Tibial nerve (tissue), 4 donors: Measurements from ENCODE around the gene NR3C1. TPM values are rescaled to one million over a fixed set of nuclear protein-coding genes. Genes with fewer than 3 reads are reported as not detected.

ENCODE experiments used
- DNase-seq, 2 donors: peaks; one replicate each; pipeline ENCODE4 v3.0.0-alpha.2; 2019; ENCODE audit warnings: low spot score in 2 of 2
- H3K27ac ChIP-seq, 4 donors: fragments of 200-600 bp; sonication (generic) in 3 of 4; one replicate each; pipeline ENCODE4 v1.5.1; 2017 to 2019; ENCODE audit warnings: mild to moderate bottlenecking in 1 of 4
- H3K27me3 ChIP-seq, 2 donors: fragments of 200-600 bp; sonication (generic) in 1 of 2; one replicate each; pipeline versions ENCODE4 v1.5.1 to v1.6.0; 2017 to 2019
- H3K36me3 ChIP-seq, 3 donors: fragments of 200-600 bp; sonication (generic); one replicate each; pipeline ENCODE4 v1.5.1; 2018 to 2019
- H3K4me1 ChIP-seq, 4 donors: fragments of 200-600 bp; sonication (generic) in 3 of 4; one replicate each; pipeline ENCODE4 v1.5.1; 2017 to 2019
- H3K4me3 ChIP-seq, 4 donors: fragments of 200-600 bp; sonication (generic) in 3 of 4; one replicate each; pipeline ENCODE4 v1.5.1; 2017 to 2019; ENCODE audit warnings: mild to moderate bottlenecking in 1 of 4, moderate library complexity in 1 of 4
- H3K9me3 ChIP-seq, 4 donors: fragments of 200-600 bp; sonication (generic) in 3 of 4; one replicate each; pipeline ENCODE4 v1.5.1; 2017 to 2019
- CTCF ChIP-seq, 5 experiments: fragments of 200-600 bp in 3 of 5; fragments of 450-650 bp in 2 of 5; sonication (generic) in 3 of 5; IDR thresholded peaks; one replicate each; pipeline ENCODE4 v1.5.1; 2016 to 2019; ENCODE audit warnings: antibody characterized with exemption in 5 of 5, mild to moderate bottlenecking in 3 of 5, moderate library complexity in 2 of 5
- EP300 ChIP-seq, 2 donors: sonication (generic); formaldehyde crosslinking; IDR thresholded peaks; one replicate each; pipeline ENCODE4 v1.6.1; 2017; ENCODE audit warnings: antibody characterized with exemption in 2 of 2, mild to moderate bottlenecking in 1 of 2
- POLR2A ChIP-seq, 2 donors: fragments of 450-650 bp; IDR thresholded peaks; one replicate each; pipeline ENCODE4 v1.6.1; 2017; ENCODE audit warnings: antibody characterized with exemption in 2 of 2, mild to moderate bottlenecking in 2 of 2, moderate library complexity in 2 of 2
- WGBS, 2 donors: methylation state at CpG; one replicate each; pipeline ENCODE4 v1.1.5; 2018; 5-methylcytosine and 5-hydroxymethylcytosine counted together
- total RNA-seq, 4 donors: library from RNA; depleted of rRNA; stranded (reverse); fragments of >200 nt; gene quantifications; one replicate each; pipeline ENCODE4 v1.1.0, GENCODE V29; 2016

Gene NR3C1
- total RNA-seq, 4 donors from 2014 or later = 47.1 to 86.2 (median 75.8) TPM

- DNase-seq = no peak
- WGBS, 2 donors = 96 to 99% methylated on average over 2 of the region's 2 CpGs
- no peaks in the 10 kb centered on the region for H3K4me1 ChIP-seq
- H3K9me3 ChIP-seq = peaks cover 0 to 36% (median 5%) of the 10 kb centered on the region in 4 donors
- no peaks in the 10 kb centered on the region for H3K36me3 ChIP-seq
- no peaks in the 10 kb centered on the region for H3K27me3 ChIP-seq
- H3K27ac ChIP-seq = no peak overlapping the region
- TF ChIP-seq CTCF (IDR thresholded peaks at IDR 0.05) (no peak), POLR2A (IDR thresholded peaks at IDR 0.05) (no peak), EP300 (IDR thresholded peaks at IDR 0.05) (no peak)
- H3K4me3 ChIP-seq = no peak overlapping the region
Observed at GRCh38 chr5:143267186-143267585, 136.3 kb downstream of the NR3C1 start.

GRCh38 chr5:143265995-143266394, 137.5 kb downstream of the NR3C1 start:
- Histone ChIP-seq H3K4me3 (no peak overlapping the region), H3K27me3 (no peaks in the 10 kb centered on the region)
- TF ChIP-seq POLR2A (IDR thresholded peaks at IDR 0.05) (no peak), CTCF (IDR thresholded peaks at IDR 0.05) (no peak), EP300 (IDR thresholded peaks at IDR 0.05) (no peak)

GRCh38 chr5:143263272-143263810, 140.1 kb downstream of the NR3C1 start:
- H3K4me3 ChIP-seq = no peak overlapping the region
- H3K4me1 ChIP-seq = no peaks in the 10 kb centered on the region
- TF ChIP-seq CTCF (IDR thresholded peaks at IDR 0.05) = no peak
- TF ChIP-seq EP300 (IDR thresholded peaks at IDR 0.05) = no peak
- no peak for TF ChIP-seq POLR2A (IDR thresholded peaks at IDR 0.05)
- H3K27me3 ChIP-seq = no peaks in the 10 kb centered on the region
- peak overlapping the region in 1 of 4 donors; percentile 68 for H3K27ac ChIP-seq
- WGBS, 2 donors = 74 to 78% methylated on average over 4 of the region's 4 CpGs
- no peaks in the 10 kb centered on the region for H3K36me3 ChIP-seq
- peaks cover 0 to 18% (median 1%) of the 10 kb centered on the region in 4 donors for H3K9me3 ChIP-seq
- no peak for DNase-seq

More at GRCh38 chr5:143265995-143266394, 137.5 kb downstream of the NR3C1 start:
- Histone ChIP-seq H3K9me3 (peaks cover 0 to 36% (median 5%) of the 10 kb centered on the region in 4 donors), H3K27ac (no peak overlapping the region), H3K4me1 (no peaks in the 10 kb centered on the region), H3K36me3 (no peaks in the 10 kb centered on the region)
- WGBS, 2 donors = 96% methylated on average over 2 of the region's 2 CpGs
- no peak for DNase-seq

- no peaks in the 10 kb centered on the region for H3K27me3 ChIP-seq
- no peaks in the 10 kb centered on the region for H3K36me3 ChIP-seq
- WGBS, 2 donors = 85 to 100% methylated on average over 1 of the region's 1 CpG
- TF ChIP-seq EP300 (IDR thresholded peaks at IDR 0.05) = no peak
- no peak for TF ChIP-seq CTCF (IDR thresholded peaks at IDR 0.05)
- no peak for TF ChIP-seq POLR2A (IDR thresholded peaks at IDR 0.05)
- peak overlapping the region in 1 of 4 donors; percentile 68 for H3K27ac ChIP-seq
- no peak for DNase-seq
- H3K4me3 ChIP-seq = no peak overlapping the region
- H3K9me3 ChIP-seq = peaks cover 0 to 11% (median 0%) of the 10 kb centered on the region in 4 donors
- no peaks in the 10 kb centered on the region for H3K4me1 ChIP-seq
Observed at GRCh38 chr5:143262393-143263174, 140.9 kb downstream of the NR3C1 start.

GRCh38 chr5:143261748-143262392, 141.6 kb downstream of the NR3C1 start:
- no peaks in the 10 kb centered on the region for H3K27me3 ChIP-seq
- no peak for DNase-seq
- WGBS, 2 donors = 85 to 90% methylated on average over 7 of the region's 7 CpGs
- no peaks in the 10 kb centered on the region for H3K4me1 ChIP-seq
- H3K36me3 ChIP-seq = no peaks in the 10 kb centered on the region
- TF ChIP-seq POLR2A (IDR thresholded peaks at IDR 0.05) (no peak), EP300 (IDR thresholded peaks at IDR 0.05) (no peak), CTCF (IDR thresholded peaks at IDR 0.05) (no peak)
- peak overlapping the region in 1 of 4 donors; percentile 68 for H3K27ac ChIP-seq
- no peak overlapping the region for H3K4me3 ChIP-seq
- peaks cover 0 to 4% (median 0%) of the 10 kb centered on the region in 4 donors for H3K9me3 ChIP-seq
